HG03097 (cell line): ENCODE measurements around the gene GLI1.
"Not testable (repeated sequence)": the region's sequence is repeated elsewhere in the genome, so short reads cannot be mapped to it uniquely, and the experiment has no call there.

Experiments used
- ATAC-seq: cut with Tn5 transposase; IDR thresholded peaks from one replicate; pipeline ENCODE4 v1.9.1; 2021; ENCODE audit not compliant: unreplicated experiment, low FRiP score

GLI1 gene

DNA sequence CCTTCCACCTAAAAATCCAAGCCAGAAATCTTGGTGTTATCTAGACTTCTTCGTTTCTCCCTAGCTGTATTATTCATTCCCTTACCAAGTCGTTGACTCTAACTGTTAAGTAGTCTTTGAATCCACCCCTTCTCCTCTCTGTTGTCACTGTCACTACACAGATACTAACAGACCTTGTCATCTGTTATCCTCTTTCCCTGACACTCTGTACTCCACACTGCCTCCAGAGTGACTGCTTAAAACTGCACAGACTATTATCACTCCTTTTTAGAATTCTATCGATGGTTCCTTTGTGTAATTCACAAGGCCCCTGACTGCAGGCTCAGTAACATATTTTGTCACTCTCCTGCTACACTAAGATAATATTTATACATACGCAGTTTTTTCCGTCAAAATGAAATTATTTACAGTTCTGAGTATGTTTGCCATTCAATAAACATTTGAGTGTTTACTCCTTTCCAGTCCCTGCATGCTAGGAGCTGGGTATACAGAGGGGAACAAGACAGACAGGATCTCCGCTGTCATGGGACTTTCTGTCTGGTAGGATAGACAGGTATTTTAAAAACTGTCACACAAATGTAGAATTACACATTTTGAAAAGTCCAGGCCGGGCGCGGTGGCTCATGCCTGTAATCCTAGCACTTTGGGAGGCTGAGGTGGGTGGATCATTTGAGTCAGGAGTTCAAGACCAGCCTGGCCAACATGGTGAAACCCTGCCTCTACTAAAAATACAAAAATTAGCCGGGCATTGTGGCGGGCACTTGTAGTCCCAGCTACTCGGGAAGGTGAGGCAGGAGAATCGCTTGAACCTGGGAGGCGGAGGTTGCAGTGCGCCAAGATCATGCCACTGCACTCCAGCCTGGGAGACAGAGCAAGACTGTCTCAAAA, 32.1 kb downstream of the GLI1 start:
- no peak for ATAC-seq

DNA sequence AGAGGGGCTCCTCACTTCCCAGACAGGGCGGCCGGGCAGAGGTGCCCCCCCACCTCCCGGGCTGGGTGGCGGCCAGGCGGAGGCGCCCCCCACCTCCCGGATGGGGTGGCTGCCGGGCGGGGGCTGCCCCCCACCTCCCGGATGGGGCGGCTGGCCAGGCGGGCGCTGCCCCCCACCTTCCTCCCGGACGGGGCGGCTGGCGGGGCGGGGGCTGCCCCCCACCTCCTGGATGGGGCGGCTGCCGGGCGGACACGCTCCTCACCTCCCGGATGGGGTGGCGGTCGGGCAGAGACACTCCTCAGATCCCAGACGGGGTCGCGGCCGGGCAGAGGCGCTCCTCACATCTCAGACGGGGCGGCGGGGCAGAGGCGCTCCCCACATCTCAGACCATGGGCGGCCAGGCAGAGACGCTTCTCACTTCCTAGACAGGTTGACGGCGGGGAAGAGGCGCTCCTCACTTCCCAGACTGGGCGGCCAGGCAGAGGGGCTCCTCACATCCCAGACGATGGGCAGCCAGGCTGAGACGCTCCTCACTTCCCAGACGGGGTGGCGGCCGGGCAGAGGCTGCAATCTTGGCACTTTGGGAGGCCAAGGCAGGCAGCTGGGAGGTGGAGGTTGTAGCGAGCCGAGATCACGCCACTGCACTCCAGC, 35.6 kb downstream of the GLI1 start:
- not testable (repeated sequence) for ATAC-seq

DNA sequence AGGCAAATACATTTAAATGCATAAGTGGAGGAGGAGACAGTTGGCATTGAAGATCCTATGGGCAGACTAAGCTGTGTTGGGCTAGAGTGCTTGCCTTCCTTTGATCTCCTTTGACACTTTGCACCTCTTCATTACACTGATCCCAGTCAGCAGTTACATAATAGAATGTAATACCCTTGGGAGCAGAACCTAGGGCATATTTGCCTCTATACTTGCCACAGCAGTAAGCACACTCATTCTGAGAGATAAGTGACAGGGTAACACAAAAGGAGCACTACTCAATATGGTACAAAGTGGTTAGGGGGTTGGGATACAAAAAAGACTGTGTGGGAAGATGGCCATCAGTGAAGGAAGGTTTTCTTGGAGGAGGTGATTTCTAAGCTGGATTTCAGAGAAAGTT, 37.2 kb downstream of the GLI1 start:
- ATAC-seq: no peak

DNA sequence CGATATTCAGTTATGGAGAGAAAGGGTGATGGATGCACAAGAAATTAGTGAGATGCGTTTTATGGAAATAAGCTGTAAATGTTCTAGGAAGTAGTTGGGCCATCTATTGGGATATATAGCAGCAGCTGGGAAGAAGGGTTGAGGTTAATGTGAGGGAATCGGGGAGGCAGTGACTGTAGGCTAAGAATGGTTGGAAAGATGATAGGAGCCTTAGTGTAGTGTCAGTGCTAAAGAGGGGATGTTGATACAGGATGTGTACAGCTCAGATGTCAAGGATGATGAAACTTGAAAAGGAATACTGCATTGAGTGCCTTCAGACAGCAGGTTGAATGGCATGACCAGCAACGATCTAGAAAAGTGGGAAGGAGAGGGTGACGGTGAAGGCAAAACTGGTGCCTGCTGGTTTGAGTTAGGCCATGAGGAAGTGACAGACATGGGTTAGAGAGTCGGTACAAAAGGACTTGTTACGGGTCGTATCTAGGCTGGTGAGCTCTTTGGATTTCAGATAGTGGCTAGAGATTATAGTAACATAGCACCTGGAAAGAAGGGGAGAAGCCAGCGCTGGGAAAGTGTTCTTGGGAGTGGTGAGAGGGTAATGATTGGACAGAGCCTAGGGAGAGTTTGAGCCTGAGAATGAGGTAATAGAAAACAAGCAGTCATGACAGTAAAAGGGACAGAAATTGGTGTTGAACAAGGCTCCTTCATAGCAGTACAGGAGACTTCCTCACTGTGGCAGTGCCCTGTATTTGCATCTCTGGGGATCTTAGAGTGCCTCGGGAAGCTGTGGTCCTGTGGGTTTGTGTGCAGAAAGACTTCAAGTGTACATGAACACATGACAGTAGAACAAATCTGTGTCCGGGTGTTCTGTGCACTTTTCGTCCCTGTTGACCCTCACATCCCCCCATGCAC, 37.9 kb downstream of the GLI1 start:
- ATAC-seq: no peak

DNA sequence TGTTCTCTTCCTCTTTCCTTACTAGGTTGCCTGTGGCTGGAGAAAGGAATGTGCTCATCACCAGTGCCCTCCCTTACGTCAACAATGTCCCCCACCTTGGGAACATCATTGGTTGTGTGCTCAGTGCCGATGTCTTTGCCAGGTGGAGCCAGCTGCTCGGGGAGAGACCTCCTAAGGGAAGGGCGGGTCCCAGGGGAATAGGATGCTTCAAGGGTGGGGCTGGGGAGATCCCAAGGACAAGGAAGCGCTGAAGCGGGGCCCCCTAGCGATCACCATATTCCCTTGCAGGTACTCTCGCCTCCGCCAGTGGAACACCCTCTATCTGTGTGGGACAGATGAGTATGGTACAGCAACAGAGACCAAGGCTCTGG, 38.5 kb downstream of the GLI1 start:
- ATAC-seq: no peak

DNA sequence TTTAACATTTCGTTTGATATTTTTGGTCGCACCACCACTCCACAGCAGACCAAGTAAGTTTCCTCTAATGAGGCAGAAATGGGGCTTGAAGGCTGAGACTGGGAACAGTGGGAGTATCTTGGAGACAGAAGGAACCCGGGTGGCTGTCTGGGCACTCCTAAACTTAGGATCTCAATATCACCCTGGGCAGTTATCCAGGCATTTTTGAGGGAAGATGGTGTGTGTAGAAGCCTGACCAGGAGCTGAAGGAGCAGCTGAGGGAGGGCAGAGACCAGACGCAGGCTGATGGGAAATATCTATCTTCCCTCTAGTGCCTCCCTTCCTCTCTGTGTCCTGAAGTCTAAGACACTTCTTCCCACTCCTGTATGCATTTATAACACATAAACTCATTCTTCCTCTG, 39.0 kb downstream of the GLI1 start:
- no peak for ATAC-seq

DNA sequence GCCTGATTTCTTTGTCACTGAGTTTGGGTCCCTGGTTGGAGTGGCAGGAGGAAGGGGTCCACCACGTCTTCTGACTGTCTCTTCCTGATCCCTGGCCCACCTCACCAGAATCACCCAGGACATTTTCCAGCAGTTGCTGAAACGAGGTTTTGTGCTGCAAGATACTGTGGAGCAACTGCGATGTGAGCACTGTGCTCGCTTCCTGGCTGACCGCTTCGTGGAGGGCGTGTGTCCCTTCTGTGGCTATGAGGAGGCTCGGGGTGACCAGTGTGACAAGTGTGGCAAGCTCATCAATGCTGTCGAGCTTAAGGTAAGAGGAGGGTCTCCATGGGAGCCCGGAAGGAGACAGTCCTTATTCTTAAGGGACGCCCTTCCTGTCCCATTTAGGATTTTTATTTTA, 40.6 kb downstream of the GLI1 start:
- no peak for ATAC-seq

DNA sequence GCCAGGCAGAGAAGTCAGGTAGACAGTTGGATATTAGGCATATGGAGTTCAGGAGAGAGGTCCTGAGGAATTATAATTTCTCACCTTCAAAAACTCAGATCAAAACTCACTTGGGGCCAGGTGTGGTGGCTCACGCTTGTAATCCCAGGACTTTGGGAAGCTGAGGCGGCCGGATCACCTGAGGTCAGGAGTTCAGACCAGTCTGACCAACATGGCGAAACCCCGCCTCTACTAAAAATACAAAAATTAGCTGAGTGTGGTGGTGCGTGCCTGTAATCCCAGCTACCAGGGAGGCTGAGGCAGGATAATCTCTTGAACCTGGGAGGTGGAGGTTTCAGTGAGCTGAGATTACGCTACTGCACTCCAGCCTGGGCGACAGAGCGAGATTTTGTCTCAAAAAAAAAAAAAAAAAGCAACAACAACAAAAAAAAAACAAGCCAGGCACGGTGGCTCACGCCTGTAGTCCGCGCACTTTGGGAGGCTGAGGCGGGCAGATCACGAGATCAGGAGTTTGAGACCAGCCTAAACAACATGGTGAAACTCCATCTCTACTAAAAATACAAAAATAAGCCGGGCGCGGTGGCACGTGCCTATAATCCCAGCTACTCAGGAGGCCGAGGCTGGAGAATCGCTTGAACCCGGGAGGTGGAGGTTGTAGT, 42.9 kb downstream of the GLI1 start:
- not testable (repeated sequence) for ATAC-seq

DNA sequence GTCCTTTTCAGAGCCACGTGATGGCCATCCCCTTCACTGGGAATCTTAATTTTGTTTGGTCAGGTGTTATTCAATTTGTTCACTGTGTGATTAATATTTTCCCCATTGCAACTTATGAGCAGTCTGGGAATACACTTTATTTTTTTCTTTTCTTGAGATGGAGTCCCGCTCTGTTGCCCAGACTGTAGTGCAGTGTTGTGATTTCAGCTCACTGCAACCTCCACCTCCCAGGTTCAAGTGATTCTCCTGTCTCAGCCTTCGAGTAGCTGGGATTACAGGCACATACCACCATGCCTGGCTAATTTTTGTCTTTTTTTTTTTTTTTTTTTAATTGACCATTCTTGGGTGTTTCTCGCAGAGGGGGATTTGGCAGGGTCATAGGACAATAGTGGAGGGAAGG, 47.0 kb downstream of the GLI1 start:
- not testable (repeated sequence) for ATAC-seq

DNA sequence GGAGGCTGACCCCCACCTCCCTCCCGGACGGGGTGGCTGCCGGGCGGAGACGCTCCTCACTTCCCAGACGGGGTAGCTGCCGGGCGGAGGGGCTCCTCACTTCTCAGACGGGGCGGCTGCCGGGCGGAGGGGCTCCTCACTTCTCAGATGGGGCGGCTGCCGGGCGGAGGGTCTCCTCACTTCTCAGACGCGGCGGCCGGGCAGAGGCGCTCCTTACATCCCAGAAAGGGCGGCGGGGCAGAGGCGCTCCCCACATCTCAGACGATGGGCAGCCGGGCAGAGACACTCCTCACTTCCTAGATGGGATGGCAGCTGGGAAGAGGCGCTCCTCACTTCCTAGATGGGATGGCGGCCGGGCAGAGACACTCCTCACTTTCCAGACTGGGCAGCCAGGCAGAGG, 48.2 kb downstream of the GLI1 start:
- ATAC-seq: not testable (repeated sequence)

DNA sequence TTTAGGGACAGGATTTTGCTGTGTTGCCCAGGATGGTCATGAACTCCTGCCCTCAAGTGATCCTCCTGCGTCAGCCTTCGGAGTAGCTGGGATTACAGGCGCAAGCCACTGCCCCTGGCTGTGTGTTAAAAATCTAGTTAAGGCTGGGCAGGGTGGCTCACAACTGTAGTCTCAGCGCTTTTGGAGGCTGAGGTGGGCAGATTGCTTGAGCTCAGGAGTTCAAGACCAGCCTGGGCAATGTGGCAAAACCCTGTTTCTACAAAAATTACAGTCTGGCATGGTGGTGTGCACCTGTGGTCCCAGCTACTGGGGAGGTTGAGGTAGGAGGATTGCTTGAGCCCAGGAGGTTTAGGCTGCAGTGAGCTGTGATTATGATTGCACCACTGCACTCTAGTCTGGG, 51.6 kb downstream of the GLI1 start:
- no peak for ATAC-seq

DNA sequence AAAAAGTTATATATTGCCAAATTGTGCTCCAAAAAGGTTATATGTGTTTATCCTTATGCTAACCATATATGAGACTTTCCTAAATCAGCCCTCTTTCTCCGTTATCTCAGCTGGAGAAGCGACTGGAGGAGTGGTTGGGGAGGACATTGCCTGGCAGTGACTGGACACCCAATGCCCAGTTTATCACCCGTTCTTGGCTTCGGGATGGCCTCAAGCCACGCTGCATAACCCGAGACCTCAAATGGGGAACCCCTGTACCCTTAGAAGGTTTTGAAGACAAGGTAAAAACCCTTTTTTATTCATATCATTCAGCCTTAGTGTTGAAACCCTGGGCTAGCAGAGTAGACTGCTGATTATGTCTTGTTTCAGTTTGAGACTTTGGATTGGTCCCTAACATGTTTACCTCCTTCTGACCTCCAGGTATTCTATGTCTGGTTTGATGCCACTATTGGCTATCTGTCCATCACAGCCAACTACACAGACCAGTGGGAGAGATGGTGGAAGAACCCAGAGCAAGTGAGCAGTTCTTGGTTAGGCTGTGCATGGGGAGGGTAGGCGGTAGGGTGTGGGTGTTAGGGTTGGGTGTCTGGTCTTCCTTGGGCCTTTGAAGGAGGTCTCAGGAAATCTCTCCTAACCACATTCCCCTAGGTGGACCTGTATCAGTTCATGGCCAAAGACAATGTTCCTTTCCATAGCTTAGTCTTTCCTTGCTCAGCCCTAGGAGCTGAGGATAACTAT, 52.2 kb downstream of the GLI1 start:
- ATAC-seq: no peak

DNA sequence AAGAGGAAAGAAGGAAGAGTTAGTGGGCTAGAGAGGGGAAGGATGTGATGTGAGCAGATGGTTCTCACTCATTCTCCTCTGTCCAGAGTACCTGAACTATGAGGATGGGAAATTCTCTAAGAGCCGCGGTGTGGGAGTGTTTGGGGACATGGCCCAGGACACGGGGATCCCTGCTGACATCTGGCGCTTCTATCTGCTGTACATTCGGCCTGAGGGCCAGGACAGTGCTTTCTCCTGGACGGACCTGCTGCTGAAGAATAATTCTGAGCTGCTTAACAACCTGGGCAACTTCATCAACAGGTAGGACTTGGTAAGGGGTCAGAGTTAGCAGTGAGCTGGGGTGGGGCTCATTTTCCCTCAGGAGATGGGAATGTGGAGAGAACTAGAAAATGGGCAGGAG, 53.1 kb downstream of the GLI1 start:
- ATAC-seq: no peak

DNA sequence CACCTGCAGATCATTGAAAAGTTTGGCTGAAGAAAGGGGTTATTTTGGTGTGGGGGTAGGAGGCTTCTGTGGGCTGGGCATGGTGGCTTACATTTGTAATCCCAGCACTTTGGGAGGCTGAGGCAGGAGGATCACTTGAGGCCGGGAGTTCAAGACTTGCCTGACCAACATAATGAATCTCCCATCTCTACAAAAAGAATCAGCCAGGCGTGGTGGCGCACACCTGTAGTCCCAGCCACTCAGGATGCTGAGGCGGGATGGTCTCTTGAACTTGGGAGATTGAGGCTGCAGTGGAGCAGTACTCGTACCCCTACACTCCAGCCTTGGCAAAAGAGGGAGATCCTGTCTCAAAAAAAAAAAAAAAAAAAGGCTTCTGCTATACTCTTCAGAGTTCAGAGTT, 53.7 kb downstream of the GLI1 start:
- no peak for ATAC-seq

DNA sequence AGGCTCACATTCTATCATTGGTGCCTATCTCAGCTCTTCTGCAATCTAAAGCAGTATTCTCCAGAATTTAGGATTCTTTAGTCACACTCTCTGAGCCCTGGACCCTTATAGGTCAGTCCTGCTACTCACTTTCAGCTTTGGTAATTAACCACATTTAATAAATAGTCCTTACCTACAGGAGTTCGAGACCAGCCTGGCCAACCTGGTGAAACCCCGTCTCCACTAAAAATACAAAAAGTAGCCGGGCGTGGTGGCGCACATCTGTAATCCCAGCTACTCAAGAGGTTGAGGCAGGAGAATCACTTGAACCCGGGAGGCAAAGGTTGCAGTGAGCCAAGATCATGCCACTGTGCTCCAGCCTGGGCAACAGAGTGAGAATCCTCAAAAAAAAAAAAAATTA, 54.1 kb downstream of the GLI1 start:
- ATAC-seq: not testable (repeated sequence)

DNA sequence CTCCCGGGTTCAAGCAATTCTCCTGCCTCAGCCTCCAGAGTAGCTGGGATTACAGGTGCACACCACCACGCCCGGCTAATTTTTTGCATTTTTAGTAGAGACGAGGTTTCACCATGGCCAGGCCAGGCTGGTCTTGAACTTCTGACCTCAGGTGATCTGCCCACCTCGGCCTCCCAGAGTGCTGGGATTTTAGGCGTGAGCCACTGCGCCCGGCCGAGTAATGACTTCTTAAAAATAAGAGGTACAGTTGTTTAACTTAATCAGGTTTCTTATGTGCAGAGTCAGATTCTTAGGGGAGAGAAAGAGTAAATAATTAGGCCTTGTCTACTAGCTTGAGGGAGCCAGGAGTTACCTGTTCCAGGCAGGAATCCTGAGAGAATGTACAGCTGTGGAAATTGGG, 54.7 kb downstream of the GLI1 start:
- not testable (repeated sequence) for ATAC-seq

DNA sequence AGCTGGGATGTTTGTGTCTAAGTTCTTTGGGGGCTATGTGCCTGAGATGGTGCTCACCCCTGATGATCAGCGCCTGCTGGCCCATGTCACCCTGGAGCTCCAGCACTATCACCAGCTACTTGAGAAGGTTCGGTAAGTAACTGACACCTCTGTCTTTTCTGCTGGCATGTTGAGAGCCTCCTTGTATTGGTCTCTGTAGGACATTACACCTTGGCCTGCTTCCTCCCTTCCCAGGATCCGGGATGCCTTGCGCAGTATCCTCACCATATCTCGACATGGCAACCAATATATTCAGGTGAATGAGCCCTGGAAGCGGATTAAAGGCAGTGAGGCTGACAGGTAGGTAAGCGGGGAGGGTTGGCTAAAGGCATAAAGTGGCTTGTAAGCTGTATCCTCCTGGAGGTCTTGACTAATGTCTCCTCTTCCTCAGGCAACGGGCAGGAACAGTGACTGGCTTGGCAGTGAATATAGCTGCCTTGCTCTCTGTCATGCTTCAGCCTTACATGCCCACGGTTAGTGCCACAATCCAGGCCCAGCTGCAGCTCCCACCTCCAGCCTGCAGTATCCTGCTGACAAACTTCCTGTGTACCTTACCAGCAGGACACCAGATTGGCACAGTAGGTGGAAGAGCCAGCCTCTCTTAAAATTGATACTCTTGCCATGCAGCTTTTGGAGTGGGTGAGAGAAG, 55.3 kb downstream of the GLI1 start:
- ATAC-seq: no peak

DNA sequence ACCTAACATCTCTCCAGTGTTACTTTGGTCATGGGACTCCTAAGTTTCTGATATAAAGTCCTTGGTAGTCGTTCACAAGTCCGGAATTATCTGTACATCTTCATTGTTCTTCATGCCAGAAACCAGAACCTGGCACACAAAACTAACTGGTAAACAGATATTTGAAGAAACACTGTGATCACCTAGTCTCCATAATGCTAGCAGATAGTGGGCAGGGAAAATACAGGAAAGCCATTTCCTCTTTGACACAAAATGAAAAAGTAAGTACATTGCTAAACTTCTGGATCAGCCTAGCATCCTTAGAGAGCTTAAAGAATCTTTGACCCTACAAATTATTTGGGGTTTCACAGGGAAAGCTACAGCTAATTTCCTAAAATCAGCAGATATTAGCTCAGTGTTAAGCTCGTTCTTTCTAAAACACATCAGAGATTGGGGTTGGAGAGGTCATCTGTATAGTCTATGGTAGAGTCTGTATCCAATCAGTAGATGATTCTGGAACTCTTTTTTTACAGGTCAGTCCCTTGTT, 55.9 kb downstream of the GLI1 start:
- ATAC-seq: no peak

DNA sequence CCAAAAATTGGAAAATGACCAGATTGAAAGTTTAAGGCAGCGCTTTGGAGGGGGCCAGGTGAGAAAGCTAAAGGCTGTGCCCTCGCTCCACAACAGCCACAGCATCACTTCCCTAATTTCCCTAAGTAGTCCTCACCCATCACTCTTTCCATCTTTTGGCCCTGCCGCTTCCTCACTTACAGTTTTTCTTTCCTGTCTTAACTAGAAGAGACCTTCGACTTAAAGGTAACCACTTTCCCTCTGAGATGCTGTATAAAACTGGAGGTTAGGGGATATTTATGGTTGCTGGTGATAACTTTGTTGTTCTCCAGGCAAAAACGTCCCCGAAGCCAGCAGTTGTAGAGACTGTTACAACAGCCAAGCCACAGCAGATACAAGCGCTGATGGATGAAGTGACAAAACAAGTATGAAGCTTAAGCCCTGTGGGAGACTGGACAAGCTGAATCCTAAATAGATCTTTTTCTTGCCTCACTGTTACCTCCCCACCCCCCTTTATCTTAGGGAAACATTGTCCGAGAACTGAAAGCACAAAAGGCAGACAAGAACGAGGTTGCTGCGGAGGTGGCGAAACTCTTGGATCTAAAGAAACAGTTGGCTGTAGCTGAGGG, 56.5 kb downstream of the GLI1 start:
- no peak for ATAC-seq
